ENCODE results near the gene FOXP3. TPM values are rescaled to one million over a fixed set of nuclear protein-coding genes. Genes with fewer than 3 reads are reported as not detected.

Gene FOXP3
- total RNA-seq, 1 experiment from 2014 or later: 0.42 TPM

GRCh38 chrX:49209434-49210251, 54.9 kb downstream of the FOXP3 start:
- POLR2A ChIA-PET: interaction anchor here (0.5 to 1.3 kb wide), 4 partner anchors 9 to 26 kb away, joined by 3 to 6 read pairs (median 4); partner anchors contain the start of genes CCDC22 and SYP
- CTCF ChIA-PET: interaction anchor here (0.9 to 2.7 kb wide), 4 partner anchors 9 to 19 kb away, joined by 3 to 19 read pairs (median 4); no protein-coding TSS in a partner anchor
- H3K4me1 Mint-ChIP-seq: no peaks in the 10 kb centered on the region
- H3K9me3 Mint-ChIP-seq: peaks cover 4% of the 10 kb centered on the region; the same call in 1 of the 2 replicates
- H3K27ac Mint-ChIP-seq: no peak overlapping the region
- H3K4me3 Mint-ChIP-seq: peak overlapping the region; percentile 24
- DNase-seq (ENCODE audit: low spot score) (peak; percentile 34), ATAC-seq (peak; percentile 78)
- H3K27me3 Mint-ChIP-seq (ENCODE audit: low read depth): no peaks in the 10 kb centered on the region
- TF ChIP-seq ZSCAN18 (CRISPR knock-in tag; IDR thresholded peaks at IDR 0.05) (no peak), CDX4 (CRISPR knock-in tag; IDR thresholded peaks at IDR 0.05; ENCODE audit: borderline replicate concordance) (no peak), TCF7 (CRISPR knock-in tag; IDR thresholded peaks at IDR 0.05; ENCODE audit: low read depth) (no peak), TEAD4 (CRISPR knock-in tag; IDR thresholded peaks at IDR 0.05) (no peak), USF2 (CRISPR knock-in tag; IDR thresholded peaks at IDR 0.05) (no peak), ZNF532 (CRISPR knock-in tag; IDR thresholded peaks at IDR 0.05; ENCODE audit: borderline replicate concordance) (no peak), NFYB (CRISPR knock-in tag; conservative IDR thresholded peaks at IDR 0.05; ENCODE audit: low read depth) (no peak), STAT6 (CRISPR knock-in tag; conservative IDR thresholded peaks at IDR 0.05; ENCODE audit: low read depth) (no peak), KAT7 (CRISPR knock-in tag; IDR thresholded peaks at IDR 0.05; ENCODE audit: borderline replicate concordance) (no peak), ZNF263 (CRISPR knock-in tag; IDR thresholded peaks at IDR 0.05; ENCODE audit: low read depth) (no peak), E2F4 (CRISPR knock-in tag; IDR thresholded peaks at IDR 0.05; ENCODE audit: borderline replicate concordance, low read depth) (no peak), ZNF671 (CRISPR knock-in tag; IDR thresholded peaks at IDR 0.05) (no peak), FOXK1 (CRISPR knock-in tag; IDR thresholded peaks at IDR 0.05) (no peak), ETV6 (CRISPR knock-in tag; IDR thresholded peaks at IDR 0.05) (no peak)
- no peaks in the 10 kb centered on the region for H3K36me3 Mint-ChIP-seq

All from WTC11 (cell line).